HG02588 (cell line): Measurements from ENCODE around the gene MACF1.

ENCODE experiments used
- ATAC-seq: cut with Tn5 transposase; IDR thresholded peaks from one replicate; pipeline ENCODE4 v1.9.1; 2021; ENCODE audit warnings: mild to moderate bottlenecking, moderate library complexity; ENCODE audit not compliant: unreplicated experiment

The MACF1 gene

DNA sequence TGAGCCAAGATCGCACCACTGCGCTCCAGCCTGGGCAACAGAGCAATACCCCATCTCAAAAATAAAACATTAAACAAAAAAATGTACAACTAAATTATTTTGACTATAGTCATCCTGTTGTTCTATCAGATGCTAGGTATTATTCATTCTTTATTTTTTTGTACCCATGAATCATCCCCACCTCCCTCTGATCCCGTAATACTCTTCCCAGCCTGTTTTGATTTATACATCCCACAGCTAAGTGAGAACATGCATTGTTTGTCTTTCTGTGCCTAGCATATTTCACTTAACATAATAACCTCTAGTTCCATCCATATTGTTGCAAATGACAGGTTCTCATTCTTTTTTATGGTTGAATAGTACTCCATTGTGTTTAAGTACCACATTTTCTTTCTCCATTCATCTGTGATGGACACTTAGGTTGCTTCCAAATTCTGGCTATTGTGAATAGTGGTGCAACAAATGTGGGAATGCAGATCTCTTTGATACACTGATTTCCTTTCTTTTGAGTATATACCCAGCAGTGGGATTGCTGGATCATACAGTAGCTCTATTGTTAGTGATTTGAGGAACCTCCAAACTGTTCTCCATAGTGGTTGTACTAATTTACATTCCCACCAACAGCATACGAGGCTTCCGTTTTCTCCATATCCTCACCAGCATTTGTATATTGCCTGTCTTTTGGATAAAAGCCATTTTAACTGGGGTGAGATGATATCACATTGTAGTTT is 84.4 kb downstream of the MACF1 start:
- no peak for ATAC-seq

- ATAC-seq, result no peak
These were observed 87.9 kb downstream of the MACF1 start for GRCh38 chr1:39292401-39292800.

DNA sequence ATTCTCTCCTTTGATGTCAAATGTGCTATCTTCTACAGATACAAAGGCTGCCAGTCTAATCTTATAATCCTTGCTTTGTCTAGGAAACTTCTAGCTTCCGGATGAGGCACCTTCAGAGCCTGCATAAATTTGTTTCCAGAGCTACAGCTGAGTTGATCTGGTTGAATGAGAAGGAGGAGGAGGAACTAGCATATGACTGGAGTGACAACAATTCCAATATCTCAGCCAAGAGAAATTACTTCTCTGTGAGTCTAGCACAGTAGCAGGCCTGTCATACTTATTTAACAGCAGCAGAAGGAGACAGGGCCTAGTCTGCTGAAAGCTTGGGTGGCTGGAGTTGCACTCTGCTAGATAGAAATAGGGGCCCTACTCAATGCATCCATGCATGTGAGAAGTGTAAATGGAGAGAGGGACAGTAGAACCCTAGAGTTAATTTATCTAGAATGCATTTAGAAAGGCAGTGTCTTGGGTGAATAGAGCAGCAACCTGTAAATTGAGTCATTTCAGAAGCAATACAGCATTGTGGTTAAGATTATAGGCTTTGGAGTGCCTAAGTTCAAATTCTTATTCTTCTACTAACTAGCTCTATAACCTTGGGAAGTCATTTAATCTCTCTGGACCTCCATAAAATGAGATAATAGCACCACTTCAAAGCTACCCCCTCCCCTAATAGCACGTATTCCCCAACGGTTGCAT is 89.0 kb downstream of the MACF1 start:
- ATAC-seq, result no peak

DNA sequence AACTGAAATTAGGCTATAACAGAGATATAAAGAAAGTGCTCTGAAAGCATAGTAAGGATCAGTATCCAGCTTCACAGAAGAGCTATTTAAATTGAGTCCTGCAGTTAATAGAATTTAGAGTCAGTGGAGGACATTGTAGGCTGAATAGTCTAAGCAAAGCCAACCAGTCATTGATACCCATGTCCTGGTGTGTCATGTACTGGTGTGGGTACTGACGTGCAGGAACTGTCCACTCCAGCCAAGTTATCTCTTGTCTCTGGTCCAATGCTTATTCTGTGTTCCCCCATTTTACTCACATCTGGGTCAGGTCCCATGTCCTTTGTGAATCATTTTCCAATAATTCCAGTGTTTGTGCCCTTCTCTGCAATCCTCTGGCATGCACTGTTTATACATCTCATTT is 90.0 kb downstream of the MACF1 start:
- ATAC-seq, result no peak

- no peak for ATAC-seq
These were observed 91.4 kb downstream of the MACF1 start for GRCh38 chr1:39295901-39296300.

DNA sequence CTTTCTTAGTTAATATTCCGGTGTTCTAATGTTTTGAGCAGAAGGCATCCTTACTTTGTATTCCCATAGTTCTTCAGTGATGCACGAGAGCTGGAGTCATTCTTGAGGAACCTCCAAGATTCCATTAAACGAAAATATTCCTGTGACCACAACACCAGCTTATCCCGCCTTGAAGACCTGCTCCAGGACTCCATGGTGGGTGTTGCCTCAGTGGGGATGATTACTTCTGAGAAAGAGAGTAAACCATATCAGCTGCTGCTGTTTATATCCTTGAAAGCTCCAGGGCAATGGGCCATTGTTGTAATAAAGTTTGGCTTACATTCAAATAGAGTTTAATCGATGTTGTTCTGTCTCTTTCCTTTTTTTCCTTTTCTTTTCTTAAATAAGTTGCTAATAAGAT is 93.1 kb downstream of the MACF1 start:
- ATAC-seq, result no peak

DNA sequence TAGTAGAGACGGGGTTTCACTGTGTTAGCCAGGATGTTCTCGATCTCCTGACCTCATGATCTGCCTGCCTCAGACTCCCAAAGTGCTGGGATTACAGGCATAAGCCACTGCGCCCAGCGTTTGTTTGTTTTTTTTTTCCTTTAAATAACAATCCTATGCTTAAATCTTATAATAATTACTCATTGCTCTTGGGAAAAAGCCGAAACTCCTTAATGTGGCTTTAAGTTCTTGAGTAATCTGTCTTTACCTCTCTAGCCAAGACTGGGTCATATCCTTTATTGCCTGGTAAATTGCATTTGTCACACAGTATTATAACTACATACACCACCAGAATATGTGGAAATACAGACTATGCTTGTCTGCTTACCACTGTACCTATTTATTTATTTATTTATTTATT is 97.1 kb downstream of the MACF1 start:
- ATAC-seq, result no peak

DNA sequence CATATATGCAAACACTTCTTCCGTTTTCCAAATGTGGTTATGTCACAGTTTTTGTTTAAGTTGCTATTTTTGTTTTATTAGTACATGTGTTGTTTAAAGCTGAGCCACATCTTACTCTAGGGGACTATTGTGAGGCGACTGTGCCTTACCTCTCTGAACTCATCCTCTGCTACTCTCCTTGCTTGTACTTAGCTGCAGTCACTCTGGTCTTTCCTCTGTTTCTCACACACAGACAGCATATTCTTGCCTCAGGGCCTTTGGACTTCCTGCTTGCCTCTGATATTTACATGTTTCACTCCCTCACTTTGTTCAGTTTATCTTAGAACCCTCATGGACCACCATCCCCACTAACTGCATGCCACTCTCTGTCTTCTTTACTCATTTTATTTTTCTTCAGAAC is 101.1 kb downstream of the MACF1 start:
- ATAC-seq, result no peak

DNA sequence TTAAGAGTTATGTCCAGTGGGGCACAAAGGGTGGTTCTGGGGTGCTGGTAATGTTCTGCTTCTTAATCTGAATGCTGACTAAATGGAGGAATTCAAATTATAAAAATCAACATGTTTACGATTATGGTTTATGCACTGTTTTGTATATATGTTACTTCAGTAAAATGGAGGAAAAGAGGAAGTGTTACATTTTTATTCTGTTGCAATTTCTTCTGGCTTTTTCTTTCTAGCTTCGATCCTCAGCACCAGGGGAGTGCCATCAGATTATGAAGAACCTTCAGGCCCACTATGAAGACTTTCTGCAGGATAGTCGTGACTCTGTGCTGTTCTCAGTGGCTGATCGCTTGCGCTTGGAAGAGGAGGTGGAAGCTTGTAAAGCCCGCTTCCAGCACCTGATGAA is 105.5 kb downstream of the MACF1 start:
- no peak for ATAC-seq

- no peak for ATAC-seq
These were observed 106.2 kb downstream of the MACF1 start for GRCh38 chr1:39310691-39311090.

GRCh38 chr1:39317111-39317510 is 112.6 kb downstream of the MACF1 start:
- ATAC-seq, result no peak

GRCh38 chr1:39317910-39318633 is 113.6 kb downstream of the MACF1 start:
- no peak for ATAC-seq

DNA sequence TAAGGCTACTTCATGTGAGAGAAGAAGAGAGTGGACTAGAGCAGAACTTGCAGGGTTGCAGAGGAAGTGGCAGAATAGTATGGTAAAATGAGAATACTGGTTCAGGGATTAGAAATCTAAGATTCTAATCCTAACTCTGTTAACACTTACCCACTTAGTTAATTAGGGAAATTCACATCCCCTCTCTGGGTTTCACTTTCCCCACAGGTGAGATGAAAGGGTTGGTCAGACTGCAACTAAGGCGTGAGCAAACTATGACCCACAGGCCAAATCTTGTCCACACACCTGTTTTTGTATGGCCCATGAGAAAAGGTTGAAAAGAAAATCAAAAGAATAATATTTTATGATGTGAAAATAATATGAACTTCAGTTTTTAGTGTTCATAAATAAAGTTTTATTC is 117.5 kb downstream of the MACF1 start:
- ATAC-seq, result no peak

GRCh38 chr1:39322431-39322830 is 117.9 kb downstream of the MACF1 start:
- no peak for ATAC-seq

DNA sequence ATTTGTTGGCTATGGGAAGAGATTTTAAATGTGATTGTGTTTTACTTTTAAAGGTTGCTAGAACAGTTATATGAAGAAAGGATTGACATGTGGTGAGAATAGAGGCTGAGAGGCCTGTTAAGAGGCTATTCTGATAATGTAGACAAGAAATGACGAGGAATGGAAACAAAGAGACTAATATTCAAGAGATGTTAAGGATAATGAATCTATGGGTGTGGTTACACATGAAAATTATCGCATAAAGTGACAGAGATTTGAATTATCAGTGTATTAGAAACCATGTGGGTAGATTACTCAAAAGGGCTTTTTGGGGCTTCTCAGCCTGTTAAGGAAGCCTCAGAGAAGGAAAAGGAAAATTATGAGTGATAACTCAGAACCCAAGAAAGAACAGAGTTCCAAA is 120.4 kb downstream of the MACF1 start:
- ATAC-seq, result no peak

DNA sequence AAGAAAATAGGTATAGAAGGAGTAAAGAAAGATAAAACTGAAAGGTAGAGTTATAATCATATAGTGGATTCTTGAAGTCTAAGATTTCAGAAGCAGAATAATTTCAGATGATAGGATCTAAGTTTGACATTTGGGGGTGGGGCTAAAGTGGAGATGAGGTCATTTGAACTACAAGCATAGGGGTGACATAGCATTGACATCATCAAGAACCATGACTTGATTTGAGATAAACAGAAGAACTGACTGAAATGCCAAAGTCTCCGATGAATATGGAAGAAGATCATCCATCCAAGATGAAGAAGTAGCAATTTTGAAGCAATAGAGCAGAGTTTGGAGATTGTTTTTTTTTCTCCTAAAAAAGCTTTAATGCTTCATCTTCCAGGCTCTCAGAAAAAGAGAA is 122.3 kb downstream of the MACF1 start:
- ATAC-seq, result no peak

DNA sequence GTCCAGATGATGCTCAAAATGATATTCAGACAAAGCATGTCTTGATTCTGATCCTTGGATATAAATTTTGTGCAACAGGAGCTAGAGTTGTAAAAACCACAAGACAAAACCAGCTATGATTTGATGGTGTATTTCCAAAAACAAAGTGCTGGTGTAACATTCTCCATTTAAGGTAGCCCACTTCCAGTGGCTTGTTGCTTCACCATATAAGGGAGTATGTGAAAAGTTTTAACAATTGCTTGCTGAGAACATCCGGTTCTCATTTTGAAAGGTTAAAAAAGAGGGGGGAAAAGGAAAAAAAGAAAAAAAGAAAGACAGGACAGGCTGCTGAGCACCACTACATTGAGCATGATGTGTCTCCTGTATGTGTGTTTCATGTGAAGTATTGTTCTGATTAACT is 123.6 kb downstream of the MACF1 start:
- ATAC-seq, result no peak

- no peak for ATAC-seq
These were observed 124.2 kb downstream of the MACF1 start for GRCh38 chr1:39328586-39329121.

- no peak for ATAC-seq
These were observed 127.2 kb downstream of the MACF1 start for GRCh38 chr1:39331647-39332046.

DNA sequence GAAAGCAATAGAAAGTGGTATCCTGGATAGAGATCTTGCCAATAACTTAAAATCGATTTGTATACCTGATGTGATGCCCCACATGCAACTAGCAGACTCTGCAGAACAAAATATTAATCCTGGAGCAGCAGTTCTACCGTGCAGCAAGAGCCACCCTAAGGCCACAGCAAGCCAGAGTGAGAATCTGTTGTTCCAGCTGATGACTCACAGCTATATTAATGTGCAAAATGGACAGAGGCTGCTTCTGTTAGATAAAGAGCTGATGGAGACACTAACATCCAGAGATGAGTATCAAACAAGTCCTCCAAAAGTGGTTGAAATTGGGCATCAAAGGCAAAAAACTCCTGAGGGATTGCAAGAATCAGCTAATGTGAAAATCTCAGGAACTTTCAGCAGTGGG is 127.8 kb downstream of the MACF1 start:
- ATAC-seq, result no peak

DNA sequence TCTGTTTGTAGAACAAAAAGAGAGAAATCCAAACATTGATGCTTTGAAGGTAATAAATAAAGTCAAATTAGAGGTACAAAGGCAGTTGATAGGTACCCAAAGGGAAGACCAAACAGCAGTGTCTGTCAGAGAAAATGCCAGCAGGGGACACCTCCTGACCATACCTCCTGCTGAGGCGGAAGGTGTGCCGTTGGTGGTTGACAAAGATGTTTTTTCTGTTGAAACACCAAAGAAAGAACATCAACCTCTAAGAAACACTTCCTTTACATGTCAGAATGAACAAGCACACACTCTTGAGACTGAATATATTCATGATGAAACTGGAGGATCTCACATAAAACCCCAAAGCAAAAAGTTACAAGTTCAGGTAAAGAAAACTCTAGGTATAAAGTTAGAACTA is 128.3 kb downstream of the MACF1 start:
- ATAC-seq, result no peak

GRCh38 chr1:39333296-39333695 is 128.8 kb downstream of the MACF1 start:
- ATAC-seq, result no peak
